ENCODE results near the gene MRPL50. TPM values are rescaled to one million over a fixed set of nuclear protein-coding genes. Genes with fewer than 3 reads are reported as not detected.

MRPL50 gene
- polyA plus RNA-seq, 2 of the 4 experiments (the other 2 are of a cell fraction): 24.7 to 42.5 TPM

GRCh38 chr9:101432740-101433139 lies 34.3 kb upstream of the MRPL50 start:
- DNase-seq (ENCODE audit: low read depth in 1 of 2, low spot score in 1 of 2): no peak
- ChIA-PET POLR2A (no interaction called here), CTCF (no interaction called here)
- Histone ChIP-seq H3K27ac (no peak overlapping the region), H3K4me3 (no peak overlapping the region), H3K4me1 (no peaks in the 10 kb centered on the region), H3K9me3 (no peaks in the 10 kb centered on the region), H3K4me2 (no peak overlapping the region)
- TF ChIP-seq ATOH8 (CRISPR knock-in tag; IDR thresholded peaks at IDR 0.05; ENCODE audit: low read depth): no peak
- no peak for TF ChIP-seq CEBPB (IDR thresholded peaks at IDR 0.05)
- TF ChIP-seq POLR2A (IDR thresholded peaks at IDR 0.05; ENCODE audit: low read length): no peak
- no peak for TF ChIP-seq EHMT2 (IDR thresholded peaks at IDR 0.05; ENCODE audit: low read depth)
- TF ChIP-seq NFE2L2 (conservative IDR thresholded peaks at IDR 0.05; ENCODE audit: low read length): no peak
- TF ChIP-seq JUN (IDR thresholded peaks at IDR 0.05): no peak
- TF ChIP-seq HOXB5 (CRISPR knock-in tag; IDR thresholded peaks at IDR 0.05): no peak
- no peak for TF ChIP-seq RARB (CRISPR knock-in tag; IDR thresholded peaks at IDR 0.05)
- no peak for TF ChIP-seq EHF (CRISPR knock-in tag; IDR thresholded peaks at IDR 0.05)
- TF ChIP-seq ZSCAN20 (CRISPR knock-in tag; IDR thresholded peaks at IDR 0.05): no peak
- no peak for TF ChIP-seq SREBF2 (IDR thresholded peaks at IDR 0.05)
- WGBS (ENCODE audit: missing lambda C conversion rate): 35% methylated on average over 1 of the region's 1 CpG
- ATAC-seq: no peak
- FAIRE-seq: no peak

- Histone ChIP-seq H3K4me2 (no peak overlapping the region), H3K4me1 (no peaks in the 10 kb centered on the region), H3K4me3 (no peak overlapping the region), H3K27ac (no peak overlapping the region), H3K9me3 (no peaks in the 10 kb centered on the region)
- FAIRE-seq (no peak), DNase-seq (ENCODE audit: low read depth in 1 of 2, low spot score in 1 of 2) (no peak), ATAC-seq (no peak)
- ChIA-PET POLR2A (no interaction called here), CTCF (interaction anchor here (0.7 to 1.8 kb wide), 3 partner anchors 11 to 97 kb away, joined by 3 to 8 read pairs (median 3); no protein-coding TSS in a partner anchor)
- TF ChIP-seq CBX2 (IDR thresholded peaks at IDR 0.05; ENCODE audit: borderline replicate concordance, low read depth): no peak
- no peak for TF ChIP-seq FOSB (CRISPR knock-in tag; IDR thresholded peaks at IDR 0.05)
- TF ChIP-seq HOXB13 (CRISPR knock-in tag; IDR thresholded peaks at IDR 0.05; ENCODE audit: low read depth): no peak
- TF ChIP-seq E2F6 (IDR thresholded peaks at IDR 0.05; ENCODE audit: borderline replicate concordance, low read depth): no peak
- no peak for TF ChIP-seq CHD4 (IDR thresholded peaks at IDR 0.05; ENCODE audit: borderline replicate concordance)
- TF ChIP-seq TFCP2L1 (CRISPR knock-in tag; IDR thresholded peaks at IDR 0.05): no peak
- no peak for TF ChIP-seq ZC3H11A (IDR thresholded peaks at IDR 0.05)
- TF ChIP-seq NFE2L2 (conservative IDR thresholded peaks at IDR 0.05; ENCODE audit: low read length): no peak
- TF ChIP-seq MYC (IDR thresholded peaks at IDR 0.05; ENCODE audit: borderline replicate concordance, low read length): no peak
- no peak for TF ChIP-seq GATA3 (IDR thresholded peaks at IDR 0.05; ENCODE audit: borderline replicate concordance)
- TF ChIP-seq SMC3 (IDR thresholded peaks at IDR 0.05): no peak
- TF ChIP-seq HES2 (IDR thresholded peaks at IDR 0.05): no peak
Observed at GRCh38 chr9:101432171-101432570, 33.8 kb upstream of the MRPL50 start.

- no peak for FAIRE-seq
- POLR2A ChIA-PET: no interaction called here
- WGBS (ENCODE audit: missing lambda C conversion rate): 49% methylated on average over 7 of the region's 7 CpGs
Observed at GRCh38 chr9:101429736-101430135, 31.3 kb upstream of the MRPL50 start.

GRCh38 chr9:101428909-101429308 lies 30.5 kb upstream of the MRPL50 start:
- ATAC-seq: no peak
- H3K4me2 ChIP-seq: no peak overlapping the region
- DNase-seq (ENCODE audit: low read depth in 1 of 2, low spot score in 1 of 2): no peak
- H3K4me3 ChIP-seq: no peak overlapping the region
- TF ChIP-seq FOSB (CRISPR knock-in tag; IDR thresholded peaks at IDR 0.05) (no peak), TFCP2L1 (CRISPR knock-in tag; IDR thresholded peaks at IDR 0.05) (no peak), GATA3 (IDR thresholded peaks at IDR 0.05; ENCODE audit: borderline replicate concordance) (no peak), HES2 (IDR thresholded peaks at IDR 0.05) (no peak), CBX8 (IDR thresholded peaks at IDR 0.05) (no peak), NPAS2 (CRISPR knock-in tag; IDR thresholded peaks at IDR 0.05; ENCODE audit: borderline replicate concordance) (no peak), PBX3 (IDR thresholded peaks at IDR 0.05) (no peak)
- FAIRE-seq: no peak
- no peaks in the 10 kb centered on the region for H3K9me3 ChIP-seq
- no peaks in the 10 kb centered on the region for H3K4me1 ChIP-seq
- 30% methylated on average over 3 of the region's 3 CpGs for WGBS (ENCODE audit: missing lambda C conversion rate)
- H3K27ac ChIP-seq: no peak overlapping the region
- ChIA-PET CTCF (no interaction called here), POLR2A (no interaction called here)

More at GRCh38 chr9:101429736-101430135, 31.3 kb upstream of the MRPL50 start:
- CTCF ChIA-PET: interaction anchor here (1.6 kb wide), 1 partner anchor 29 kb away, joined by 3 read pairs; no protein-coding TSS in a partner anchor
- ATAC-seq (no peak), DNase-seq (ENCODE audit: low read depth in 1 of 2, low spot score in 1 of 2) (no peak)
- no peak overlapping the region for H3K4me2 ChIP-seq
- no peaks in the 10 kb centered on the region for H3K9me3 ChIP-seq
- H3K27ac ChIP-seq: no peak overlapping the region
- no peak overlapping the region for H3K4me3 ChIP-seq
- no peaks in the 10 kb centered on the region for H3K4me1 ChIP-seq
- TF ChIP-seq ZSCAN20 (CRISPR knock-in tag; IDR thresholded peaks at IDR 0.05): no peak
- no peak for TF ChIP-seq MAFK (IDR thresholded peaks at IDR 0.05; ENCODE audit: partially characterized antibody)

Measured in A549 (cell line).